ENCODE data around the gene CLK2.
A peak's percentile ranks its signal among the peaks of the same experiment; 100 is the strongest.
"Not testable (repeated sequence)": the region's sequence is repeated elsewhere in the genome, so short reads cannot be mapped to it uniquely, and the experiment has no call there.

CLK2 gene

GRCh38 chr1:155268630-155269029 lies 4.7 kb downstream of the CLK2 start:
- no peak overlapping the region for H3K4me3 ChIP-seq (ENCODE audit: low read depth, low read length)

- no peak overlapping the region for H3K4me3 ChIP-seq (ENCODE audit: low read depth, low read length)
These were observed 5.9 kb downstream of the CLK2 start for GRCh38 chr1:155267373-155267772.

GRCh38 chr1:155266553-155266952 lies 6.8 kb downstream of the CLK2 start:
- no peak overlapping the region for H3K4me3 ChIP-seq (ENCODE audit: low read depth, low read length)

GRCh38 chr1:155263067-155263466 lies 10.2 kb downstream of the CLK2 start:
- no peak overlapping the region for H3K4me3 ChIP-seq (ENCODE audit: low read depth, low read length)

- peak within 1 kb of the TSS; percentile 84 for H3K4me3 ChIP-seq (ENCODE audit: low read depth, low read length)
These were observed 11.2 kb downstream of the CLK2 start, which contains the start of gene SCAMP3 for GRCh38 chr1:155261852-155262673. SCAMP3 (minus strand) TSS chr1:155262360; CDS start chr1:155262151, 209 bp downstream.

GRCh38 chr1:155261493-155261851 lies 11.8 kb downstream of the CLK2 start:
- H3K4me3 ChIP-seq (ENCODE audit: low read depth, low read length), result peak overlapping the region; percentile 84

- H3K4me3 ChIP-seq (ENCODE audit: low read depth, low read length), result no peak overlapping the region
These were observed 13.0 kb downstream of the CLK2 start for GRCh38 chr1:155260276-155260675.

- no peak overlapping the region for H3K4me3 ChIP-seq (ENCODE audit: low read depth, low read length)
These were observed 17.0 kb downstream of the CLK2 start for GRCh38 chr1:155256058-155256852.

GRCh38 chr1:155255243-155256007 lies 17.9 kb downstream of the CLK2 start, which contains the start of gene ENTREP3:
ENTREP3 (minus strand) TSS chr1:155255483; CDS start chr1:155254877, 606 bp downstream.
- H3K4me3 ChIP-seq (ENCODE audit: low read depth, low read length), result peak within 1 kb of the TSS; percentile 67

GRCh38 chr1:155254714-155255242 lies 18.5 kb downstream of the CLK2 start:
- peak overlapping the region; percentile 67 for H3K4me3 ChIP-seq (ENCODE audit: low read depth, low read length)

GRCh38 chr1:155254228-155254713 lies 19.0 kb downstream of the CLK2 start:
- H3K4me3 ChIP-seq (ENCODE audit: low read depth, low read length), result no peak overlapping the region

- no peak overlapping the region for H3K4me3 ChIP-seq (ENCODE audit: low read depth, low read length)
These were observed 19.5 kb downstream of the CLK2 start for GRCh38 chr1:155253797-155254196.

- no peak overlapping the region for H3K4me3 ChIP-seq (ENCODE audit: low read depth, low read length)
These were observed 20.1 kb downstream of the CLK2 start for GRCh38 chr1:155253208-155253607.

- H3K4me3 ChIP-seq (ENCODE audit: low read depth, low read length), result no peak overlapping the region
These were observed 21.7 kb downstream of the CLK2 start for GRCh38 chr1:155251566-155251965.

GRCh38 chr1:155250633-155251449 lies 22.5 kb downstream of the CLK2 start:
- H3K4me3 ChIP-seq (ENCODE audit: low read depth, low read length), result peak overlapping the region; percentile 69

- peak overlapping the region; percentile 69 for H3K4me3 ChIP-seq (ENCODE audit: low read depth, low read length)
These were observed 23.1 kb downstream of the CLK2 start for GRCh38 chr1:155250246-155250632.

GRCh38 chr1:155247667-155248553 lies 25.4 kb downstream of the CLK2 start:
- H3K4me3 ChIP-seq (ENCODE audit: low read depth, low read length), result no peak overlapping the region

GRCh38 chr1:155246796-155247195 lies 26.5 kb downstream of the CLK2 start:
- H3K4me3 ChIP-seq (ENCODE audit: low read depth, low read length), result not testable (repeated sequence)

- H3K4me3 ChIP-seq (ENCODE audit: low read depth, low read length), result peak overlapping the region; percentile 48
These were observed 28.2 kb downstream of the CLK2 start for GRCh38 chr1:155245163-155245524.
